T47D (cell line): ENCODE data around the gene GATD1.

Source experiments
- DNase-seq, 2 experiments: peaks; one replicate each; pipeline versions ENCODE4 v3.0.0 to v3.0.0-alpha.2; 2011 to 2012; ENCODE audit warnings: low read depth in 1 of 2, low spot score in 1 of 2
- JUND ChIP-seq: IDR thresholded peaks from 2 replicates; pipeline ENCODE4 v1.6.1; 2012; ENCODE audit warnings: low read depth
- in situ Hi-C: cut with HindIII; loops from 2 replicates; pipeline ENCODE4 v1.10.0; 2016; ENCODE audit warnings: low sequenced_read_pairs, low pct_unique_long_range_greater_than_20kb

The GATD1 gene

GRCh38 chr11:819129-819931 is 42.0 kb upstream of the GATD1 start:
- DNase-seq, result peak in 1 of 2 experiments; percentile 88
- in situ Hi-C loops, result no loop called here
- TF ChIP-seq JUND, result no peak

- in situ Hi-C loops, result no loop called here
- TF ChIP-seq JUND, result no peak
- DNase-seq, result peak in 1 of 2 experiments; percentile 69
Measured at GRCh38 chr11:818396-819128, 41.3 kb upstream of the GATD1 start, which contains the start of gene PNPLA2. PNPLA2 (plus strand) TSS chr11:818914; CDS start chr11:819719, 805 bp downstream.

- no peak for DNase-seq
- in situ Hi-C loops, result no loop called here
- no peak for TF ChIP-seq JUND
Measured at GRCh38 chr11:816433-816779, 39.1 kb upstream of the GATD1 start.

- DNase-seq, result no peak
- in situ Hi-C loops, result no loop called here
- TF ChIP-seq JUND, result no peak
Measured at GRCh38 chr11:815675-816432, 38.6 kb upstream of the GATD1 start.

GRCh38 chr11:813456-814096 is 36.3 kb upstream of the GATD1 start:
- in situ Hi-C loops, result no loop called here
- TF ChIP-seq JUND, result no peak

GRCh38 chr11:813072-813455 is 35.8 kb upstream of the GATD1 start:
- TF ChIP-seq JUND, result no peak
- in situ Hi-C loops, result no loop called here

More at GRCh38 chr11:813456-814096, 36.3 kb upstream of the GATD1 start:
- DNase-seq, result no peak

GRCh38 chr11:812390-812789 is 35.1 kb upstream of the GATD1 start:
- TF ChIP-seq JUND, result no peak
- in situ Hi-C loops, result no loop called here
- no peak for DNase-seq

More at GRCh38 chr11:813072-813455, 35.8 kb upstream of the GATD1 start:
- no peak for DNase-seq

GRCh38 chr11:811446-812245 is 34.4 kb upstream of the GATD1 start:
- in situ Hi-C loops, result no loop called here
- no peak for TF ChIP-seq JUND
- DNase-seq, result peak in 1 of 2 experiments; percentile 49

GRCh38 chr11:810040-810567 is 32.8 kb upstream of the GATD1 start:
- DNase-seq, result no peak
- in situ Hi-C loops, result no loop called here
- TF ChIP-seq JUND, result no peak

- peak; percentile 85 to 96 for DNase-seq
- no peak for TF ChIP-seq JUND
- in situ Hi-C loops, result no loop called here
Measured at GRCh38 chr11:809287-810039, 32.2 kb upstream of the GATD1 start, which contains the start of gene RPLP2. RPLP2 (plus strand) TSS chr11:809967; CDS start chr11:810235, 268 bp downstream.
